ENCODE data around the gene LAGE3.

LAGE3 gene

GRCh38 chrX:154485150-154486051 lies 6.3 kb upstream of the LAGE3 start:
- Histone ChIP-seq H3K4me3 (ENCODE audit: low read length, poor library complexity, severe bottlenecking) (peak overlapping the region; percentile 79), H3K36me3 (ENCODE audit: insufficient read depth, low read length) (no peaks in the 10 kb centered on the region), H3K9me2 (replicated peaks; ENCODE audit: low read depth, low read length) (no peaks in the 10 kb centered on the region), H3K4me1 (ENCODE audit: insufficient read depth, low read length, poor library complexity, severe bottlenecking) (no peaks in the 10 kb centered on the region), H2AFZ (ENCODE audit: low read length) (no peak overlapping the region), H3K79me2 (ENCODE audit: insufficient read depth, low read length) (peaks cover 44% of the 10 kb centered on the region), H3K9ac (ENCODE audit: low read depth, low read length, poor library complexity, severe bottlenecking) (peak overlapping the region; percentile 85), H3K4me2 (ENCODE audit: low read depth, low read length, poor library complexity, severe bottlenecking) (peak overlapping the region; percentile 85), H3F3A (ENCODE audit: low read depth) (no peaks in the 10 kb centered on the region), H3K9me3 (ENCODE audit: insufficient read depth, low read depth, low read length) (no peaks in the 10 kb centered on the region), H3K27me3 (ENCODE audit: insufficient read depth, low read length, poor library complexity, severe bottlenecking) (no peaks in the 10 kb centered on the region), H4K20me1 (ENCODE audit: insufficient read depth, low read length, poor library complexity, severe bottlenecking) (peaks cover 5% of the 10 kb centered on the region)
- TF ChIP-seq CTCF (conservative IDR thresholded peaks at IDR 0.05; ENCODE audit: low read length) = no peak
- no peak for TF ChIP-seq EZH2phosphoT487 (IDR thresholded peaks at IDR 0.05; ENCODE audit: borderline replicate concordance)

DNA sequence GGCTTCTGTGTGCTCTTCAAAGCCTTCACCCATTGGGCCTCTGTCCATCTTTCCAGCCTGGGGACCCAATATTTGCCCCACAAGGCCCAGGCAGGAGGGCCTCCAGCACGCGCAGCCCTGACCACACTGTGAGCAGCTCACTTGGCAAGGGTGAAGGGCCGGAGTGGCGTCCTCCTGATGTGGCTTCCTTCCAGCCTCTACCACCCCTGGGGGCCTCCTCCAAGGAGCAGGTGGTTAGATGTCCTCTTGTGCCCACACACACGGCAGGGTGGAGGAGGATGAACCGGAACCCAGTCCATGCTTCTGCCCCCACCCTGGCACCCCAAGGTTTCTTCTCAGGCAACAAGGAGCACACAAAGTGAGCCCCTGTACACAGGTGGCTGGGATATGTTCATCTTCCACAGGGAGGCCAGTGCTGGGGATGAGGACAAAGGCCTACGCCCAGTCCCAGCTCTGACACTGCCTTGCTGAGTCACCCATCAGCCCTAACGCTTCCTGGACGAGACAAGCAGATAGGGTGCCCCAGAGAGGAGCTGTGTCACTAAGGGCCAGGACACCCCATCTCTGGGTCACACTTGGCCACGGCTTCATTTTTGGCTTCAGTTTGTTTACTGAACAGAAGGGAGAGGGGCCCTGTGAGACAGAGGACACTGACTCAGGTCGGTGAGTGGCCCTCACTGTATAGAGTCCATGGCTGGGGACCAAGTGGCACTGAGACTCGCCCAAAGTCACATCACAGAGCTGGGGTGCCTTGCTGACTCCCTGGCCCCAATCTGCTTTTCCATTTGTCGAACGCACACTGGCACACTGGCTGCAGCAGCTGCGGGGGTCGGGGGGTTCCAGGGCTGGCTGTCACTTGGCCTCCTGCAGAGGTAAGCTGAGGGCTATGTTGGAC lies 5.4 kb upstream of the LAGE3 start:
- Histone ChIP-seq H3K4me3 (ENCODE audit: low read length, poor library complexity, severe bottlenecking) (peak overlapping the region; percentile 79), H3K9me2 (replicated peaks; ENCODE audit: low read depth, low read length) (no peaks in the 10 kb centered on the region), H2AFZ (ENCODE audit: low read length) (no peak overlapping the region), H3K4me2 (ENCODE audit: low read depth, low read length, poor library complexity, severe bottlenecking) (peak overlapping the region; percentile 85), H4K20me1 (ENCODE audit: insufficient read depth, low read length, poor library complexity, severe bottlenecking) (peaks cover 5% of the 10 kb centered on the region), H3K79me2 (ENCODE audit: insufficient read depth, low read length) (peaks cover 37% of the 10 kb centered on the region), H3K36me3 (ENCODE audit: insufficient read depth, low read length) (no peaks in the 10 kb centered on the region), H3K4me1 (ENCODE audit: insufficient read depth, low read length, poor library complexity, severe bottlenecking) (peaks cover 4% of the 10 kb centered on the region), H3F3A (ENCODE audit: low read depth) (no peaks in the 10 kb centered on the region), H3K27me3 (ENCODE audit: insufficient read depth, low read length, poor library complexity, severe bottlenecking) (no peaks in the 10 kb centered on the region), H3K9me3 (ENCODE audit: insufficient read depth, low read depth, low read length) (no peaks in the 10 kb centered on the region), H3K9ac (ENCODE audit: low read depth, low read length, poor library complexity, severe bottlenecking) (peak overlapping the region; percentile 85)
- no peak for TF ChIP-seq EZH2phosphoT487 (IDR thresholded peaks at IDR 0.05; ENCODE audit: borderline replicate concordance)
- no peak for TF ChIP-seq CTCF (conservative IDR thresholded peaks at IDR 0.05; ENCODE audit: low read length)

- Histone ChIP-seq H3K4me3 (ENCODE audit: low read length, poor library complexity, severe bottlenecking) (no peak overlapping the region), H3K4me2 (ENCODE audit: low read depth, low read length, poor library complexity, severe bottlenecking) (no peak overlapping the region), H3K4me1 (ENCODE audit: insufficient read depth, low read length, poor library complexity, severe bottlenecking) (peaks cover 7% of the 10 kb centered on the region), H3K9me3 (ENCODE audit: insufficient read depth, low read depth, low read length) (no peaks in the 10 kb centered on the region), H3K79me2 (ENCODE audit: insufficient read depth, low read length) (peaks cover 31% of the 10 kb centered on the region), H3F3A (ENCODE audit: low read depth) (no peaks in the 10 kb centered on the region), H3K9me2 (replicated peaks; ENCODE audit: low read depth, low read length) (no peaks in the 10 kb centered on the region), H4K20me1 (ENCODE audit: insufficient read depth, low read length, poor library complexity, severe bottlenecking) (peaks cover 5% of the 10 kb centered on the region), H3K36me3 (ENCODE audit: insufficient read depth, low read length) (no peaks in the 10 kb centered on the region), H3K9ac (ENCODE audit: low read depth, low read length, poor library complexity, severe bottlenecking) (no peak overlapping the region), H2AFZ (ENCODE audit: low read length) (no peak overlapping the region), H3K27me3 (ENCODE audit: insufficient read depth, low read length, poor library complexity, severe bottlenecking) (no peaks in the 10 kb centered on the region)
- TF ChIP-seq CTCF (conservative IDR thresholded peaks at IDR 0.05; ENCODE audit: low read length) (no peak), EZH2phosphoT487 (IDR thresholded peaks at IDR 0.05; ENCODE audit: borderline replicate concordance) (no peak)
These were observed 4.2 kb upstream of the LAGE3 start for GRCh38 chrX:154483325-154483724.

All from Loucy (cell line).